Left ventricle myocardium inferior (tissue), 1 donor: ENCODE measurements around the gene COMMD7. TPM values are rescaled to one million over a fixed set of nuclear protein-coding genes. Genes with fewer than 3 reads are reported as not detected.
A peak's percentile ranks its signal among the peaks of the same experiment; 100 is the strongest.
"Not testable (repeated sequence)": the region's sequence is repeated elsewhere in the genome, so short reads cannot be mapped to it uniquely, and the experiment has no call there.

Experiments used
- DNase-seq: peaks from one replicate; pipeline ENCODE4 v3.0.0-alpha.2; 2020
- H3K27ac ChIP-seq: fragments of 200-600 bp; replicated peaks from 2 replicates; pipeline ENCODE4 v1.8.0; 2021
- H3K27me3 ChIP-seq: fragments of 200-600 bp; 2 replicates; pipeline ENCODE4 v1.8.0; 2021; ENCODE audit warnings: low read depth
- H3K36me3 ChIP-seq: fragments of 200-600 bp; 2 replicates; pipeline ENCODE4 v1.8.0; 2021
- H3K4me1 ChIP-seq: fragments of 200-600 bp; 2 replicates; pipeline ENCODE4 v1.8.0; 2021
- H3K4me3 ChIP-seq: fragments of 200-600 bp; 2 replicates; pipeline ENCODE4 v1.8.0; 2021; ENCODE audit warnings: mild to moderate bottlenecking, moderate library complexity
- H3K9me3 ChIP-seq: fragments of 200-600 bp; replicated peaks from 2 replicates; pipeline ENCODE4 v1.8.0; 2021
- CTCF ChIP-seq: fragments of 200-600 bp; IDR thresholded peaks from 2 replicates; pipeline ENCODE4 v1.8.0; 2021; ENCODE audit warnings: antibody characterized with exemption, mild to moderate bottlenecking, borderline replicate concordance
- intact Hi-C: fragments of 100-400 bp; cut with micrococcal nuclease; formaldehyde crosslinking; loops from one replicate; pipeline ENCODE4 v1.11.0; 2022
- total RNA-seq: library from RNA; stranded (reverse); fragmentation: NEBNext Ultra II Directional; extraction: Animal tissue kit (Norgen Biotek cat#: 25700); gene quantifications from one replicate; pipeline ENCODE4 v1.2.1, GENCODE V29; 2021
- donor health status: DM: no; HTN: yes; CAD: no; lungs with severe emphysema.

Gene COMMD7
- total RNA-seq, 1 donor from 2014 or later, result 47.2 TPM

DNA sequence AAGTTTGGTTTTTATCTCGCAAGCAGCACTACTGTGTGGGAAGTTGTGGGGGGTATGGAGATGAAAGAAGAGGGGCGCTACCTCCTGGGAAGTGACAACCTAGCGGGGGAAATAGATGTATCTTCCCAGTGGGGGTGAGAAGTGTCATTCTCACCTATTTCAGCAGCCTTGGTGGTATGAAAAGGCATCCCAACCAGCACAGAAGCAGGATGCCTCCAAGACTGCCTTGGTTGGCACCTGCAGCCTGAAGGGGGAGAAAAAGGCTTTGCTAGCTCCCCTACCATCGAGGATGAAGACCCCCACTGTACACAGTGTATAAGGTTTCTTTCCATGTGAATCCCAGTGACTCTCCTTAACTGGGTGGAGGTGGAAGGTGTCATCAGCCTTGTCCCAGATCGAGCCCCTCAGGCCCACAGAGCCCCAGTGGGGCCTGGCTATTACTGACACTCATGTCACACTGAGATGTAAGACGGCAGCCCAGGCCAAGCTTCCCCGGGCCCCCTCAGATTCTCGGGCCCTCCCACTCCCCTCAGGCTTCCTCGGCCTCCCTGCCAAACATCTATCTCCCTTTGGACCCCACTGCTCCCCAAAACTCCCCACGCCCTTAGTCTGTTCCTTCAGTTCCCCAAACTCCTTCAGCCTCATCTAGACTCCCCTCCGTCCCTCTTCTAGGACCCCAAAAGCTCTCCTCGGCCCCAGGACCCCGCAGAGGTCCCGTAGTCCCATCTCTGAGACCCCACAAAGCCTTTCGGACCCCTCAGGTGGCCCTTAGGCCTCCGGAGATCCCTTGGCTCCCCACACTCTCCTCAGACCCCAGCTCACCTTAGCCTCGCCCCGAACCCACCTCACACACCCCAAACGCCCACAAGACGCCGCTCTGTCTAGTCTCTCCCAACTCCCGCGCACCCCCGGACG lies 688 bp downstream of the COMMD7 start:
- Histone ChIP-seq H3K27ac (peak overlapping the region; percentile 89), H3K27me3 (no peaks in the 10 kb centered on the region), H3K9me3 (no peaks in the 10 kb centered on the region), H3K36me3 (no peaks in the 10 kb centered on the region), H3K4me3 (peak overlapping the region; percentile 82), H3K4me1 (peaks cover 31% of the 10 kb centered on the region)
- intact Hi-C loops, result no loop called here
- TF ChIP-seq CTCF, result no peak
- DNase-seq, result no peak

GRCh38 chr20:32741151-32741550 lies 2.1 kb downstream of the COMMD7 start:
- Histone ChIP-seq H3K27ac (no peak overlapping the region), H3K4me3 (no peak overlapping the region), H3K36me3 (no peaks in the 10 kb centered on the region), H3K9me3 (no peaks in the 10 kb centered on the region), H3K27me3 (no peaks in the 10 kb centered on the region), H3K4me1 (peaks cover 34% of the 10 kb centered on the region)
- TF ChIP-seq CTCF, result no peak
- no peak for DNase-seq
- intact Hi-C loops, result no loop called here

DNA sequence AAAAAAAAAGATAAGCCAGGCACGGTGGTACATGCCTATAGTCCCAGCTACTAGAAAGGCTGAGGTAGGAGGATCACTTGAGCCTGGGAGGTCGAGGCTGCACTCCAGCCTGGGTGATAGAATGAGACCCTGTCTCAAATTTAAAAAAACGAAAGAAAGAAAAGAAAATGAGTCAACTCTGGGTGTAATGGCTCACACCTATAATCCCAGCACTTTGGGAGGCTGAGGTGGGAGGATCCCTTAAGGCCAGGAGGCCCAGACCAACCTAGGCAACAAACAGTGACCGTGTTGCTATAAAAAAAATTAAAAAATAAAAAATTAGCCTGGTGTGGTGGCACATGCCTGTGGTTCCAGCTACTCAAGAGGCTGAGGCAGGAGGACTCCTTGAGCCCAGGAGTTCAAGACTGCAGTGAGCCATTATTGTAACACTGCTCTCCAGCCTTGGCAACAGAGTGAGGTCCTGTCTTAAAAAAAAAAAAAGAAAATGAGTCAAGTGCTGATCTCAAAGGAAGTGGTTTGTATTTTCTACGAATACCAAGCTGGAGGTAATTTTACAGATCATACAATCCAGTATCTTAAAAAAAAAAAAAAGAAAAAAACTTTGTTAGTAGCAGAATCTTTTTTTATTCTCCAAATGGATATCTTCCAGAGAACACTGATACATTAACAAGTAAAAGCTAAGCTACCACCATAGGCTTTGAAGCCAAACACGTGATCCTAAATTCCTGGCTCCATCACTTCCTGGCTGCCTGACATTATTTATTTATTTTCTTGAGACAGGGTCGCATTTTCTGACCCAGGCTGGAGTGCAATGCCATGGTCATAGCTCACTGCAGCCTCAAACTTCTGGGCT lies 5.7 kb downstream of the COMMD7 start:
- Histone ChIP-seq H3K4me3 (no peak overlapping the region), H3K9me3 (no peaks in the 10 kb centered on the region), H3K27me3 (no peaks in the 10 kb centered on the region), H3K4me1 (peaks cover 17% of the 10 kb centered on the region), H3K27ac (no peak overlapping the region), H3K36me3 (peaks cover 5% of the 10 kb centered on the region)
- intact Hi-C loops, result no loop called here
- DNase-seq, result no peak
- TF ChIP-seq CTCF, result no peak

GRCh38 chr20:32731882-32732266 lies 11.4 kb downstream of the COMMD7 start:
- peaks cover 7% of the 10 kb centered on the region for H3K4me1 ChIP-seq
- H3K4me3 ChIP-seq, result no peak overlapping the region
- peaks cover 23% of the 10 kb centered on the region for H3K36me3 ChIP-seq
- TF ChIP-seq CTCF, result no peak
- no peak overlapping the region for H3K27ac ChIP-seq
- H3K9me3 ChIP-seq, result no peaks in the 10 kb centered on the region
- no peaks in the 10 kb centered on the region for H3K27me3 ChIP-seq
- no peak for DNase-seq
- intact Hi-C loops, result no loop called here

GRCh38 chr20:32729334-32729733 lies 13.9 kb downstream of the COMMD7 start:
- H3K4me3 ChIP-seq, H3K9me3 ChIP-seq, H3K27me3 ChIP-seq, H3K27ac ChIP-seq, DNase-seq, intact Hi-C loops, H3K4me1 ChIP-seq: not testable (repeated sequence)
- H3K36me3 ChIP-seq, result peaks cover 40% of the 10 kb centered on the region

GRCh38 chr20:32728435-32728834 lies 14.8 kb downstream of the COMMD7 start:
- not testable (repeated sequence) for H3K27ac ChIP-seq

More at GRCh38 chr20:32728435-32728834, 14.8 kb downstream of the COMMD7 start:
- H3K9me3 ChIP-seq, H3K27me3 ChIP-seq, intact Hi-C loops, H3K4me1 ChIP-seq, DNase-seq, H3K4me3 ChIP-seq: not testable (repeated sequence)
- peaks cover 40% of the 10 kb centered on the region for H3K36me3 ChIP-seq
